ENCODE measurements around the gene ACSM5.
"Not testable (repeated sequence)": the region's sequence is repeated elsewhere in the genome, so short reads cannot be mapped to it uniquely, and the experiment has no call there.

ACSM5 gene

GRCh38 chr16:20423772-20424128, 14.4 kb downstream of the ACSM5 start:
- not testable (repeated sequence) for H3K9ac ChIP-seq (ENCODE audit: low read length); H3K36me3 ChIP-seq (ENCODE audit: control insufficient read depth, insufficient read depth, low read length); H3K4me1 ChIP-seq (ENCODE audit: control insufficient read depth, insufficient read depth, low read length)

GRCh38 chr16:20424129-20424866, 15.0 kb downstream of the ACSM5 start:
- Histone ChIP-seq H3K4me1 (ENCODE audit: control insufficient read depth, insufficient read depth, low read length) (no peaks in the 10 kb centered on the region), H3K9me3 (ENCODE audit: control insufficient read depth, insufficient read depth, low read depth, low read length) (no peaks in the 10 kb centered on the region)

More at GRCh38 chr16:20423772-20424128, 14.4 kb downstream of the ACSM5 start:
- not testable (repeated sequence) for H3K4me3 ChIP-seq (ENCODE audit: low read depth, low read length); H3K27me3 ChIP-seq (ENCODE audit: control insufficient read depth, insufficient read depth, low read length); H3K9me3 ChIP-seq (ENCODE audit: control insufficient read depth, insufficient read depth, low read depth, low read length); H3K27ac ChIP-seq (ENCODE audit: low read depth, low read length)

GRCh38 chr16:20427401-20427797, 18.1 kb downstream of the ACSM5 start:
- H3K9ac ChIP-seq (ENCODE audit: low read length); H3K27ac ChIP-seq (ENCODE audit: low read depth, low read length); H3K9me3 ChIP-seq (ENCODE audit: control insufficient read depth, insufficient read depth, low read depth, low read length); H3K27me3 ChIP-seq (ENCODE audit: control insufficient read depth, insufficient read depth, low read length); H3K4me1 ChIP-seq (ENCODE audit: control insufficient read depth, insufficient read depth, low read length); H3K36me3 ChIP-seq (ENCODE audit: control insufficient read depth, insufficient read depth, low read length); H3K4me3 ChIP-seq (ENCODE audit: low read depth, low read length): not testable (repeated sequence)

More at GRCh38 chr16:20424129-20424866, 15.0 kb downstream of the ACSM5 start:
- no peaks in the 10 kb centered on the region for H3K27me3 ChIP-seq (ENCODE audit: control insufficient read depth, insufficient read depth, low read length)
- no peak overlapping the region for H3K4me3 ChIP-seq (ENCODE audit: low read depth, low read length)
- H3K9ac ChIP-seq (ENCODE audit: low read length), result no peak overlapping the region
- no peaks in the 10 kb centered on the region for H3K36me3 ChIP-seq (ENCODE audit: control insufficient read depth, insufficient read depth, low read length)
- H3K27ac ChIP-seq (ENCODE audit: low read depth, low read length), result no peak overlapping the region

- not testable (repeated sequence) for H3K27ac ChIP-seq (ENCODE audit: low read depth, low read length); H3K36me3 ChIP-seq (ENCODE audit: control insufficient read depth, insufficient read depth, low read length)
These were observed 20.2 kb downstream of the ACSM5 start for GRCh38 chr16:20429499-20429898.

GRCh38 chr16:20430480-20430879, 21.1 kb downstream of the ACSM5 start:
- not testable (repeated sequence) for H3K4me3 ChIP-seq (ENCODE audit: low read depth, low read length); H3K9me3 ChIP-seq (ENCODE audit: control insufficient read depth, insufficient read depth, low read depth, low read length); H3K36me3 ChIP-seq (ENCODE audit: control insufficient read depth, insufficient read depth, low read length); H3K27ac ChIP-seq (ENCODE audit: low read depth, low read length); H3K27me3 ChIP-seq (ENCODE audit: control insufficient read depth, insufficient read depth, low read length); H3K9ac ChIP-seq (ENCODE audit: low read length); H3K4me1 ChIP-seq (ENCODE audit: control insufficient read depth, insufficient read depth, low read length)

More at GRCh38 chr16:20429499-20429898, 20.2 kb downstream of the ACSM5 start:
- not testable (repeated sequence) for H3K9me3 ChIP-seq (ENCODE audit: control insufficient read depth, insufficient read depth, low read depth, low read length); H3K27me3 ChIP-seq (ENCODE audit: control insufficient read depth, insufficient read depth, low read length); H3K9ac ChIP-seq (ENCODE audit: low read length); H3K4me3 ChIP-seq (ENCODE audit: low read depth, low read length); H3K4me1 ChIP-seq (ENCODE audit: control insufficient read depth, insufficient read depth, low read length)

GRCh38 chr16:20430948-20431347, 21.6 kb downstream of the ACSM5 start:
- no peak overlapping the region for H3K4me3 ChIP-seq (ENCODE audit: low read depth, low read length)
- no peaks in the 10 kb centered on the region; the same call in 1 of the 2 replicates for H3K27me3 ChIP-seq (ENCODE audit: control insufficient read depth, insufficient read depth, low read length)
- no peaks in the 10 kb centered on the region for H3K36me3 ChIP-seq (ENCODE audit: control insufficient read depth, insufficient read depth, low read length)
- H3K4me1 ChIP-seq (ENCODE audit: control insufficient read depth, insufficient read depth, low read length), result no peaks in the 10 kb centered on the region
- no peak overlapping the region for H3K9ac ChIP-seq (ENCODE audit: low read length)
- no peak overlapping the region for H3K27ac ChIP-seq (ENCODE audit: low read depth, low read length)
- no peaks in the 10 kb centered on the region for H3K9me3 ChIP-seq (ENCODE audit: control insufficient read depth, insufficient read depth, low read depth, low read length)

- not testable (repeated sequence) for H3K9me3 ChIP-seq (ENCODE audit: control insufficient read depth, insufficient read depth, low read depth, low read length); H3K9ac ChIP-seq (ENCODE audit: low read length); H3K4me1 ChIP-seq (ENCODE audit: control insufficient read depth, insufficient read depth, low read length); H3K27me3 ChIP-seq (ENCODE audit: control insufficient read depth, insufficient read depth, low read length); H3K4me3 ChIP-seq (ENCODE audit: low read depth, low read length); H3K27ac ChIP-seq (ENCODE audit: low read depth, low read length); H3K36me3 ChIP-seq (ENCODE audit: control insufficient read depth, insufficient read depth, low read length)
These were observed 29.6 kb downstream of the ACSM5 start for GRCh38 chr16:20438950-20439349.

- not testable (repeated sequence) for H3K4me1 ChIP-seq (ENCODE audit: control insufficient read depth, insufficient read depth, low read length); H3K27ac ChIP-seq (ENCODE audit: low read depth, low read length); H3K27me3 ChIP-seq (ENCODE audit: control insufficient read depth, insufficient read depth, low read length); H3K9ac ChIP-seq (ENCODE audit: low read length); H3K9me3 ChIP-seq (ENCODE audit: control insufficient read depth, insufficient read depth, low read depth, low read length); H3K4me3 ChIP-seq (ENCODE audit: low read depth, low read length); H3K36me3 ChIP-seq (ENCODE audit: control insufficient read depth, insufficient read depth, low read length)
These were observed 30.5 kb downstream of the ACSM5 start for GRCh38 chr16:20439820-20440231.

GRCh38 chr16:20440731-20441130, 31.4 kb downstream of the ACSM5 start:
- not testable (repeated sequence) for H3K36me3 ChIP-seq (ENCODE audit: control insufficient read depth, insufficient read depth, low read length); H3K9ac ChIP-seq (ENCODE audit: low read length); H3K27ac ChIP-seq (ENCODE audit: low read depth, low read length); H3K4me3 ChIP-seq (ENCODE audit: low read depth, low read length); H3K4me1 ChIP-seq (ENCODE audit: control insufficient read depth, insufficient read depth, low read length); H3K27me3 ChIP-seq (ENCODE audit: control insufficient read depth, insufficient read depth, low read length); H3K9me3 ChIP-seq (ENCODE audit: control insufficient read depth, insufficient read depth, low read depth, low read length)

- H3K4me1 ChIP-seq (ENCODE audit: control insufficient read depth, insufficient read depth, low read length), result no peaks in the 10 kb centered on the region
- no peaks in the 10 kb centered on the region for H3K36me3 ChIP-seq (ENCODE audit: control insufficient read depth, insufficient read depth, low read length)
- no peak overlapping the region for H3K9ac ChIP-seq (ENCODE audit: low read length)
- no peak overlapping the region for H3K4me3 ChIP-seq (ENCODE audit: low read depth, low read length)
- no peaks in the 10 kb centered on the region for H3K27me3 ChIP-seq (ENCODE audit: control insufficient read depth, insufficient read depth, low read length)
- no peaks in the 10 kb centered on the region for H3K9me3 ChIP-seq (ENCODE audit: control insufficient read depth, insufficient read depth, low read depth, low read length)
- H3K27ac ChIP-seq (ENCODE audit: low read depth, low read length), result no peak overlapping the region
These were observed 31.9 kb downstream of the ACSM5 start for GRCh38 chr16:20441191-20441590.

GRCh38 chr16:20441859-20442258, 32.5 kb downstream of the ACSM5 start:
- H3K4me3 ChIP-seq (ENCODE audit: low read depth, low read length); H3K36me3 ChIP-seq (ENCODE audit: control insufficient read depth, insufficient read depth, low read length); H3K9ac ChIP-seq (ENCODE audit: low read length); H3K27me3 ChIP-seq (ENCODE audit: control insufficient read depth, insufficient read depth, low read length); H3K27ac ChIP-seq (ENCODE audit: low read depth, low read length); H3K9me3 ChIP-seq (ENCODE audit: control insufficient read depth, insufficient read depth, low read depth, low read length); H3K4me1 ChIP-seq (ENCODE audit: control insufficient read depth, insufficient read depth, low read length): not testable (repeated sequence)
